Astrocyte (in vitro differentiated cells and primary cell): Measurements from ENCODE around the gene DENND2A.

ENCODE experiments used
- EZH2 ChIP-seq: IDR thresholded peaks from 2 replicates; pipeline ENCODE4 v1.6.1; 2012; ENCODE audit warnings: mild to moderate bottlenecking, low read length, inconsistent platforms; ENCODE audit not compliant: insufficient read depth
- TF ChIP-seq, protein P1 (sequence below): IDR thresholded peaks from 2 replicates; pipeline ENCODE4 v1.5.1; 2011; ENCODE audit warnings: low read depth, mild to moderate bottlenecking, inconsistent platforms, low read length, moderate library complexity; ENCODE audit not compliant: insufficient read depth

DNA sequence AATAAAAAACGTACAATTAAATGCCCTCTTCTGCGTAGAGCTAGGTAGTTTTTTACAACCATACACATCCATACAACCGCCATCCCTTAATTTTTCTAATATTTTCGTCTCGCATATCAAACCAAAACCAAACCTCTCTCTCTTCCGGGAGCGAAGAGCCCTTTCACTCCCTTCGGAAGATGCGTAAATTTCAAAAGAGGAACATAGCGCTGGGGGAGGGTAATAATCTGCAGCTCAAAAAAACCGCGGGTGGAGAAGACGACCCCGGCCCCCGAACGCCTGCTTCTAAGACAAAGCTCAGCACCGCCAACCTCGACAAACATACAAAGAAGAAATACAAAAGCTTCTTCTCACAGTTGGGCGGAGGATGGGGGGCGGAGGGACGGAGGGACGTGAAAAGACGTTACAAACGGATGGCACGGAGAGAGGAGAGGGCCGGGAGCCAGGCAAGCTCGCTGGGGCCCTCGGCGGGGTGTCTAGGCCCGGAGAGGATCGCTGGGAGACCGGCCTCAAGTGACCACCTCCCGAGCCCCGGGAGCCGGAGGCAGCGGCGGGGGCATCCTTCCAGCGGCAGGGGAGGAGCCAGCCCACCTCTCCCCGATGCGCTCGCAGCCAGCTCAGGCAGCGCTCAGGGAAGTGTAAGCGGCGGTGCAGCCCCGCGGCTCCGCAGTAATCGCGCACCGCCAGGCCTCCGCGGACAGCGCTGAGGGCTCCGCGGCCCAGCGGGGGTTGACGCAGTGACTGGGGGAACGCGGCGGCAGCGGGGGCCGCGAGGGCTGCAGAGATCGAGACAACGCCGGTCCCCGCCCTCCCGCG lies 162.2 kb downstream of the DENND2A start:
- TF ChIP-seq EZH2 = no peak
- TF ChIP-seq, protein P1, sequence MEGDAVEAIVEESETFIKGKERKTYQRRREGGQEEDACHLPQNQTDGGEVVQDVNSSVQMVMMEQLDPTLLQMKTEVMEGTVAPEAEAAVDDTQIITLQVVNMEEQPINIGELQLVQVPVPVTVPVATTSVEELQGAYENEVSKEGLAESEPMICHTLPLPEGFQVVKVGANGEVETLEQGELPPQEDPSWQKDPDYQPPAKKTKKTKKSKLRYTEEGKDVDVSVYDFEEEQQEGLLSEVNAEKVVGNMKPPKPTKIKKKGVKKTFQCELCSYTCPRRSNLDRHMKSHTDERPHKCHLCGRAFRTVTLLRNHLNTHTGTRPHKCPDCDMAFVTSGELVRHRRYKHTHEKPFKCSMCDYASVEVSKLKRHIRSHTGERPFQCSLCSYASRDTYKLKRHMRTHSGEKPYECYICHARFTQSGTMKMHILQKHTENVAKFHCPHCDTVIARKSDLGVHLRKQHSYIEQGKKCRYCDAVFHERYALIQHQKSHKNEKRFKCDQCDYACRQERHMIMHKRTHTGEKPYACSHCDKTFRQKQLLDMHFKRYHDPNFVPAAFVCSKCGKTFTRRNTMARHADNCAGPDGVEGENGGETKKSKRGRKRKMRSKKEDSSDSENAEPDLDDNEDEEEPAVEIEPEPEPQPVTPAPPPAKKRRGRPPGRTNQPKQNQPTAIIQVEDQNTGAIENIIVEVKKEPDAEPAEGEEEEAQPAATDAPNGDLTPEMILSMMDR = no peak
